ENCODE measurements around the gene TLR10.

Gene TLR10

GRCh38 chr4:38794051-38794450 is 11.3 kb upstream of the TLR10 start:
- Histone ChIP-seq H3K4me1 (ENCODE audit: insufficient read depth, low read length, severe bottlenecking) (no peaks in the 10 kb centered on the region), H3K9me3 (ENCODE audit: low read length) (peaks cover 31% of the 10 kb centered on the region), H3K79me2 (ENCODE audit: insufficient read depth, low read length) (no peaks in the 10 kb centered on the region), H3K9me2 (ENCODE audit: low read depth, low read length) (no peaks in the 10 kb centered on the region), H3K36me3 (ENCODE audit: insufficient read depth, low read length) (peaks cover 52% of the 10 kb centered on the region), H3F3A (ENCODE audit: insufficient read depth, low read length) (no peaks in the 10 kb centered on the region), H3K4me3 (ENCODE audit: low read depth, low read length, poor library complexity, severe bottlenecking) (no peak overlapping the region), H3K27me3 (ENCODE audit: insufficient read depth, low read length) (no peaks in the 10 kb centered on the region), H3K4me2 (ENCODE audit: low read length) (no peak overlapping the region), H2AFZ (ENCODE audit: low read length) (no peak overlapping the region), H3K9ac (ENCODE audit: low read length) (no peak overlapping the region), H4K20me1 (ENCODE audit: insufficient read depth, low read length) (no peaks in the 10 kb centered on the region), H3K27ac (ENCODE audit: low read depth, low read length, poor library complexity, severe bottlenecking) (no peak overlapping the region)
- TF ChIP-seq EZH2 (IDR thresholded peaks at IDR 0.05; ENCODE audit: borderline replicate concordance, low read length) = no peak
- no peak for TF ChIP-seq CTCF (IDR thresholded peaks at IDR 0.05; ENCODE audit: low read length)

- Histone ChIP-seq H4K20me1 (ENCODE audit: insufficient read depth, low read length) (no peaks in the 10 kb centered on the region), H3K4me1 (ENCODE audit: insufficient read depth, low read length, severe bottlenecking) (peaks cover 2% of the 10 kb centered on the region), H3K9me2 (ENCODE audit: low read depth, low read length) (no peaks in the 10 kb centered on the region), H3K27ac (ENCODE audit: low read depth, low read length, poor library complexity, severe bottlenecking) (no peak overlapping the region), H2AFZ (ENCODE audit: low read length) (no peak overlapping the region), H3K9me3 (ENCODE audit: low read length) (peaks cover 18% of the 10 kb centered on the region), H3K4me3 (ENCODE audit: low read depth, low read length, poor library complexity, severe bottlenecking) (no peak overlapping the region), H3F3A (ENCODE audit: insufficient read depth, low read length) (no peaks in the 10 kb centered on the region), H3K27me3 (ENCODE audit: insufficient read depth, low read length) (no peaks in the 10 kb centered on the region), H3K4me2 (ENCODE audit: low read length) (no peak overlapping the region), H3K79me2 (ENCODE audit: insufficient read depth, low read length) (no peaks in the 10 kb centered on the region), H3K9ac (ENCODE audit: low read length) (no peak overlapping the region), H3K36me3 (ENCODE audit: insufficient read depth, low read length) (peaks cover 22% of the 10 kb centered on the region)
- TF ChIP-seq EZH2 (IDR thresholded peaks at IDR 0.05; ENCODE audit: borderline replicate concordance, low read length) (no peak), CTCF (IDR thresholded peaks at IDR 0.05; ENCODE audit: low read length) (no peak)
These were observed 8.2 kb upstream of the TLR10 start for GRCh38 chr4:38791010-38791409.

GRCh38 chr4:38788317-38788716 is 5.5 kb upstream of the TLR10 start:
- H3K27me3 ChIP-seq (ENCODE audit: insufficient read depth, low read length) = no peaks in the 10 kb centered on the region
- no peak overlapping the region for H3K4me2 ChIP-seq (ENCODE audit: low read length)
- no peak overlapping the region for H3K9ac ChIP-seq (ENCODE audit: low read length)
- no peaks in the 10 kb centered on the region for H3F3A ChIP-seq (ENCODE audit: insufficient read depth, low read length)
- peaks cover 28% of the 10 kb centered on the region for H3K4me1 ChIP-seq (ENCODE audit: insufficient read depth, low read length, severe bottlenecking)
- no peak overlapping the region for H3K4me3 ChIP-seq (ENCODE audit: low read depth, low read length, poor library complexity, severe bottlenecking)
- H4K20me1 ChIP-seq (ENCODE audit: insufficient read depth, low read length) = no peaks in the 10 kb centered on the region
- no peak overlapping the region for H2AFZ ChIP-seq (ENCODE audit: low read length)
- H3K27ac ChIP-seq (ENCODE audit: low read depth, low read length, poor library complexity, severe bottlenecking) = no peak overlapping the region
- TF ChIP-seq CTCF (IDR thresholded peaks at IDR 0.05; ENCODE audit: low read length) = no peak
- TF ChIP-seq EZH2 (IDR thresholded peaks at IDR 0.05; ENCODE audit: borderline replicate concordance, low read length) = no peak
- peaks cover 9% of the 10 kb centered on the region; the same call in 1 of the 2 replicates for H3K9me3 ChIP-seq (ENCODE audit: low read length)
- no peaks in the 10 kb centered on the region for H3K9me2 ChIP-seq (ENCODE audit: low read depth, low read length)
- no peaks in the 10 kb centered on the region for H3K79me2 ChIP-seq (ENCODE audit: insufficient read depth, low read length)
- H3K36me3 ChIP-seq (ENCODE audit: insufficient read depth, low read length) = no peaks in the 10 kb centered on the region
